Stimulated activated CD8-positive, alpha-beta memory T cell treated with anti-CD3 and anti-CD28 coated beads, Interleukin-12 subunit alpha, Interleukin-12 subunit beta, amount 100 ng/mL, for 24 hours (primary cell): Measurements from ENCODE around the gene EXOC6B.

Experiments used
- DNase-seq: peaks from one replicate; pipeline ENCODE4 v3.0.0-alpha.2; 2020; ENCODE audit errors: extremely low read depth

EXOC6B gene

DNA sequence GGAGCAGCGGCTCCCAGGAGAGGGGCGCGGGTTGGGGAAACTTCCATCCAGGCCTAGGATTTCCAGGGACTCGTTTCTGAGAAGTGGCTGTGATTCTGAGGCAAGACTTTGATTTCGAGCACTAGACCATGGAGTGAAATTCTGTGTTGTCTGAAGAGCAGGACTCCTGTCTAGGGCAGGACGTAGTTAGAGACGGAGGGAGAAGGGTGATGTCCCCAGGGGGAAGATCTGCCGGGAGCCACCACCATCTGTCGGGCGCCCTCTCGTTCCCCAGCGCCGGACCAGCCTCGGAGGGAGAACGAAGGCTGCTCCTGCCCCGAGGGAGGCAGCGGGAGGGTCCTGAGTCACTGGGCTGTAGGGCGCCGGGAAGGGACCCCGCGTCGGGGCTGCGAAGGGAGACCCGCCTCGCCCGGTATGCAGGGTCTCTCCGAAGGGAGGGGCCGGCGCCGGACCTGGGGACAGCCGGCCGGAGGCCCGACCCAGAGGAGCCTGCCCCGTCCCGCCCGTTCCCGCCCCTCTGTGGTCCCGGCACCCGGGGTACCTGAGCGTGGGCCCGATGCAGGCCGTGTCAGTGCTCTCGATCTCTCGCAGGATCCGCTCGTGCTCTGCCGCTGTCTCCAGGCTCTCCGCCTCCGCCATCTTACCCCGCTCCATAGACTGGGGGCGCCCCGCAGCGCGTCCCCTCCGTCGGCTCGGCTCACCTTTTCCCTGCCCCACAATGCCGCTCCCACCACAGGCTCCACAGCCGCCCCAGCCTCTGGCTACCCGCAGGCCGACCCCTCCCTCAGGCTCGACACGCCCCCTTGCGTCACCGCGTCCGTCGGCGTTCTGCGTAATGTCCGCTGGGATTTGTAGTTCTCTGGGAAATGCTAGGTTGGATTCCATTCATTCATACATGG, at the start of gene EXOC6B:
Gene EXOC6B (minus strand): TSS at position 777 of the 899 bp plus-strand sequence.
- peak; percentile 72 for DNase-seq

DNA sequence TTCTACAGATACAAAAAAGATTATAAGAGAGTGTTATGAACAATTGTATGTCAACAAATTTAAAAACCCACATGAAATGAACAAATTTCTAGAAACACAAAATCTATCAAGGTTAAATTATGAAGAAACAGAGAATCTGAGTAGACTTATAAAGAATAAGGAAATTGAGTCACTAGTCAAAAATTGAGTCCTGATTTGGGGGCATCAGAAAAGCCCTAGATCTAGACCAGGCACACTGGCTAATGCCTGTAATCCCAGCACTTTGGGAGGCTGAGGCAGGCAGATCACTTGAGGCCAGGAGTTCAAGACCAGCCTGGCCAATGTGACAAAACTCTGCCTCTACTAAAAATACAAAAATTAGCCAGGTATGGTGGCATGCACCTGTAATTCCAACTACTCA, 46.0 kb upstream of the EXOC6B start:
- DNase-seq = no peak

DNA sequence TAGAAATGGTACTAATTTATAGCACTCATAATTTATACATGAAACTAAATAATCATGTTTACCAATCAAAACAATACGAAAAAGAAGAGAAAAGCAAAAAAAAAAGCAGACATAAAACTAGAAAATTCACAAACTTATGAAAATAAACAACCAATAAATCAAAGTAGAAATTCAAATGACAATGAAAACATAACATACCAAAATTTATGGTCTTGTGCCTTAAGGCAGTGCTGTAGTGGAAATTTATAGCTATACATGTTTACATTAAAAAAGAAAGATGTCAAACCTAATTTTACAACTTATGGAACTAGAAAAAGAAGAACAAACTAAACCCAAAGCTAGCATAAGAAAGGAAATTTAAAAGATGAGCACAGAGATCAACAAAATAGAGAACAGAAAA, 45.2 kb upstream of the EXOC6B start:
- DNase-seq = no peak

DNA sequence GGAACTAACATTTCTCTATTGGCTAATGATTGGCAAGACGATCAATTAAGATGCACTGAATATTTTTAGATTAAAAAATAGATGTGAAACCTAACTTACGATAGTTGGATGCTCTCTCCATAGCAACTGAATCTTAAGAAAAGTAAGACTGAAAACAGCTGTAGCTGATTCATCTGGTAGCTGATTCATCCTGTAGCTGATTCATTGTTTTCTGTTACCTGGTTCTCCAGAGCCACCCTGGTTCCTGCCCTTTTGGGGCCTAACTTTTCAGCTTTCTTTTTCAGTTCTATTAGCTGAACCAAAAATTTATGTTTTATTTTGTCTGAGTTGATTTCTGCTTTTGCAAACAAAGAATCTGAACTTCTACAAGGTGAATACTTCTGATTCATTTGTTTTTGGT, 38.7 kb upstream of the EXOC6B start:
- DNase-seq = no peak

DNA sequence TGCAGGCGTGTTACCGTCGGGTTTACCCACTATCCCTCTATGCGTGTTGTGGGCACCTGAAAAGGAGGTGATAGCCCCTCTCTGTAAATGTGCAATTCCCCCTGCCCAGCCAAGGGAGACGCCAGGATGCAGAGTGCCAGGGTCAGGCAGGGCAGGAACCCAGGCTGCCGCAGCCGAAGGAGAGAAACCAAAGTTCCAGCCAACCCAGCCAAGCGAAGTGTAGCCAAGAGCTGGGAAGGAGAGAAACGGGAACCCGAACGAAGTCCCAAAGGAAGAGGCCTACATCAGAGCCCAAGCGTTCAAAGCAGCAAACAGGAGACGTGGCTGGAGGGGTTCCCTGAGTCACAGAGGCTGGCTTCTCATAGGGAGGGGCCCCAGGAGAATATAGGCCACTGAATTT, 37.2 kb upstream of the EXOC6B start:
- no peak for DNase-seq

DNA sequence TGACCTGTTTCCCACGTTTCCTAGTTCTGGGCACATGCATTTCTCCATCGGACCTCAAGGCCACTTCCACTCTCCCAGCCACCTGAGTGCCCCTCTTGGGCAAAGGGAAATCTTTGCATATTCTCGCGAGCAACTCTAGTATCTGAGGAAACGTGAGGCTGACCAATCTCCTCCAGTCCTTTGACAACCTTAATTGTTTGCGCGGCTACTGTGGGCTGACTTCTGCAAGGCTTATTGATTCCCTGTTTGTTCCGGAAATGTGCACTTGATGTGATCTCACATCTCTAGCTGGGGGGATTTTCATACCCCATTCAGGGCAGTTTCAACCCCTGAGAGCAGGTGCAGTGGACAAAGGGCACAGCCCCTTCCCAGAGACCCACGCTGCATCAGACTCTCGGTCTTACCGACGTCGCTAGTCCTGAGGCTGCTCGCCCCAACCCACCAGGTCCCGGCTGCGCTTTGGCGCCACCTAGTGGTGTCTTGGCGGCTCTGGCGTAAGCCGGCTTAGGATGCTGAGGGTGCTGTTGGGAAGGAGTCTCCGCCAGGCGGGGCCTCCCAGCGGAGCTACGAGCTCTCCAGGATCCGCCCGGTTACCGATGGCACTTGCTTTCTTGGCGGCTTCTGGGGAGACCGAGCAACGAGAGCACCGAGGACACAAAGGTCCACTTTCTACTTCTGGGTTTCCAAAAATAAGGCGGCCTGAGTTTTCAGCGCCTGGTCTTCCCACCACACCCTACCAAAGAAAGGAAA, 36.6 kb upstream of the EXOC6B start:
- peak; percentile 56 for DNase-seq

DNA sequence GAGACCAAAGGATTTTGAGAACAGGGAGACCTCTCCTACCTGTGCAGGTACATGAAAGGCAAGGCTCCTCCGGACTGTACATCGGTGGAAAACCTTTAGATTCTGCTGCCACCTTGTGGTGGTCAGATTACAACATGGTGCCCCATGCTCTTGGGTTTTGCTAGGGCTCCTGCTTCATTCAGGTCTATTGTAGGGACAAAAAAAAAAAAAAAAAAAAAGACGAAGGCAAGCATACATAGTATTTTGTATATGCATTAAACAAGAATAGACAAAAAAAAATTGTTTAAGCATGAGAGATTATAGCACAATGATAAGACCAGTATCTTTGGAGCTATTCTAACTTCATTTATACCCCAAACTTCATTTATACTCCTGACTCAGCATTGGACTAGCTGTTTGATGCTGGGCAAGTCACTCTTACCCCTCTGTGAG, 34.0 kb upstream of the EXOC6B start:
- no peak for DNase-seq

DNA sequence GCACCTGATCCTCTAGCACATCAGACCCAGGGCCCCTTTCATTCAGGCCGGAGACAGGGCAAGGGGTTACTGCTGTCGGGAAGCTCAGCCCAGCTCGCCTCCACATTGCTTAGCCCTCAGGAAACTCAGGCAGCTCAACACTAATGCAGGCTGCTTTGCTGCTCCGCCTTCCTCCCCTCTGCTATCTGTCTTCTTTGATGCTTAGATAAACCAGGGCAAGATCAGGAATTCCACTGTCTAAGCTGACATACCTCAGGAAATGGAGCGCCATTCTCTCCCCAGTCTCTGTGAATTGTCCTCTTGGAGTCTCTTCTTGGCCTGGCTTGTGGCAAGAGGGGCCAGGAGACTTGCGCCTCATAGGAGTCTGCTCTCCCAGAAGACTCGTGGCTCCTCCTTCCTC, 25.5 kb upstream of the EXOC6B start:
- DNase-seq = no peak

DNA sequence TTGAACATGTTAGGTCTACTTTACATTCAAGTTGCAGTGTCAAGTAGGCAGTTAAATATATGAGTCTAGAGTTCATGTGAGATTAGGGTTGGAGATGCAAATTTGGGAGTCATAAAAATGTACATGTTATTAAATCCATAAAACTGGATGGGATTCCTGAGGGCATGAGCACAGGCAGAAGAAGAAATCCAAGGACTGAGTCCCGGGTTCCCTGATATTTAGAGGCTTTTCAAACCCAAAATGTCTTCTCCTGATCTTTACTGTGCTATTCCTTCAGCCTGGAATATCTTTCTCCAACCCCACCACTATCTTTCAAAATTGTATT, 23.3 kb upstream of the EXOC6B start:
- DNase-seq = no peak

DNA sequence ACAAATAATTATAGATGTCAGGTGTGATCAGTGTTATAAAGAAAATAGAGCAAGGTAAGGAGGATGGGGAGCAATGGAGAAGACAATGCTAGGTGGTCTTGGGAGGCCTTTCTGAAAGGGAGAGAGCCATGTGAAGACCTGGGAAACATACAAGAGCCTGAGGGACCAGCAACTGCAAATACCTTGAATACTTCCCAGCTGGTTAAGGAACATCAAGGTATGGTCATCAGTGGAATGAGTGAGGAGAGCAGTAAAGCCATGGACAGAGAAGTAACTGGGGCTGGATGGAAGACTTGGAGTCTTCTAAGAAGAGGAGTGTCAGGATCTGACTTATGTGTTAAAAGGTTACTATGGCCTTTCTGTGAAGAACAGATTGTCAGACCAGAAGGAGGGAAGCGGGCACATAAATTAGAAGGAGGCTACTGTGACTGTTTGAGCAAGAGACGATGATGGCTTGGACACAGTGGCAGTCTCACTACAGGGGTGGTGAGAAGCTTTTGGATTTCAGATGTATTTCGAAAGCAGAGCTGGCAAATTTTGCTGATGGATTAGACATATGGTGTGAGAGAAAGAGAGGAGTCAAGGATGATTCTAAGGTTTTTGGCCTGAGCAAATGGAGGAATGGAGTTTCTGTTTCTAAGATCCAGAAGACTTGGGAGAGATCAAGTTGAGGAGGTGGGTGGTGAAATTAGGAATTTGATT, 22.8 kb upstream of the EXOC6B start:
- no peak for DNase-seq

DNA sequence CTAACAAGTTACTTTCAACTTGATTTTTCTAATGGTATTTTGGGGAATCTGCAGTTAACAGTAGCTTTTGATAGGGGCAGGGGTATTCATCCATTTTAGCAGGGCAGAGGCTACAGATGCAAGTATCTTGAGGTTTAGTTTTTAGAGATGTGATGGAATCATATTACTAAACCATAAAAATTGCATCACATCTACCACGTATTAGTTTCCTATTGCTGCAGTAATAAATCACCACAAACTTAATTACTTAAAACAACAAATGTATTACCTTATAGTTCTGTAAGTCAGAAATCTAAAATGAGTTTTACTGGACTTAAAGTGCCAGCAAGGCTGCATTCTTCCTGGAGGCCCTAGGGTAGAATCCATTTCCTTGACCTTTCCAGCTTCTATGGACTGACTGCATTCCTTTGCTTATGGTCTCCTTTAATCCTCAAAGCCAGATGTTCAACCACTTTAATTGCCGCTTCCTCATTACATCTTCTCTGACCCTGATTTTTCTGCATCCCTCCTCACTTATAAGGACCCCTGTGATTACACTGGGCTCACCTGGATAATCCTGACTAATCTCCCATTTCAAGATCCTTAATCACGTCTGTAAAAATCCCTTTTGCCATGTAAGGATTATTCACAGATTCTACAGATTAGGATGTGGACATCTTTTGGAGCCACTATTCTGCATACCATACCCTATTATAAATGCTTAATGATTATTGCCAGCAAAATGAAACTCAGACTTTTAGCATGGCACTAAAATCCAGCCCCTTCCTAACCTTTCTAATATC, 21.9 kb upstream of the EXOC6B start:
- DNase-seq = no peak

DNA sequence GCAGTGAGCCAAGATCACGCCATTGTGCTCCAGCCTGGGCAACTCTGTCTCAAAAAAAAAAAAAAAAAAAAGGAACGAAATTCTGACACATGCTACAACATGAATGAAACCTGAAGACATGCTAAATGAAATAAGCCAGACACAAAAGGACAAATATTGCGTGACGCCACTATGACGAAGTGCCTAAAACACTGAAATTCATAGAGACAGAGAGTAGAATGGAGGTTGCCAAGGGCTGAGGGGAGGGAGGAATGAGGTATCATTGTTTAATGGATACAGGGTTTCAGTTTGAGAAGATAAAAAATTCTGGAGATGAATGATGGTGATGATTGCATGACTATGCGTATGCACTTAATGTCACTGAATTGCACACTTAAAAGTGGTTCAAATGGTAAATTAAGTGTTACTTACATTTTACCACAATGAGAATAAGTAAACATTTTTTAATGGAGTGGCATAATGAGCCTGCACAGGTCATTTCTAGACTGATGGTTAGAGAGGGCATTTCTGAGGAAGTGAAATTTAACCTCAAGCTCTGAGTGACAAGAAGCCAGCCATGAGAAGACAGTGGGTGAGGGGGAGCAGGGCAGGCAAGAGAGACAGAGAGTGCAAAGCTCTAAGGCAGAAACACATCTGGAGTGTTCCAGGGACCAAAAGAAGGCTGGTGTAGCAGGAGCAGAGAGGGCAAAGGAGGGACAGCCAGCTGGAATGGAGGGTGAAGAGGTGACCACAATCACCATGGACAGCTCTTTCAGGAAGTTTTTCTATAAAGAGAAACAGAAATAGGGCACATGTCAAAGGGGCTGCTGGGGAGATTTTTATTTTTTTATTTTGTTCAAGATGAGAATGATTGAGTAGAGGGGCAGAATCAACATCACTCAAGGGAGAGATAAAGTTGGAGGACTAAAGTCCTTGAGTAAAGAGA, 20.6 kb upstream of the EXOC6B start:
- no peak for DNase-seq

DNA sequence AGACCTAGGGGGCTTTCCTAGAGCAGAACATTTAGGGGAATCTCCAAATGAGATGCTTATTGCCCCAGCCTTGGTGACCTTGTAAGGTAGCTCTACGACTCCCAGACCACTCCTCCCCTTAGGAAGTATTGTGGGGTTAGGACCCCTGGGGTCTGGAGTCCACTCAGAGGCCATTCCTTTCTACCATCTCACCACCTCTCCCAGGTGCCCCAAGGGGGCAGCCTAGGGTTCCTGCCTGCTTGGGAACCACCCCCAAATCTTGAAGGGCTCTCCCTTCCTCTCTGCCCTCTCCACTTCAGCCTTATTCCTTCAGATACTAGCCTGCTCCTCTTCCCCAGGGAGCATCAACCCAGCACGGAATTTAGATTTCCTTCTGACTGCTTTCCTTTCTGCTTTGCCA, 17.5 kb upstream of the EXOC6B start:
- DNase-seq = no peak

DNA sequence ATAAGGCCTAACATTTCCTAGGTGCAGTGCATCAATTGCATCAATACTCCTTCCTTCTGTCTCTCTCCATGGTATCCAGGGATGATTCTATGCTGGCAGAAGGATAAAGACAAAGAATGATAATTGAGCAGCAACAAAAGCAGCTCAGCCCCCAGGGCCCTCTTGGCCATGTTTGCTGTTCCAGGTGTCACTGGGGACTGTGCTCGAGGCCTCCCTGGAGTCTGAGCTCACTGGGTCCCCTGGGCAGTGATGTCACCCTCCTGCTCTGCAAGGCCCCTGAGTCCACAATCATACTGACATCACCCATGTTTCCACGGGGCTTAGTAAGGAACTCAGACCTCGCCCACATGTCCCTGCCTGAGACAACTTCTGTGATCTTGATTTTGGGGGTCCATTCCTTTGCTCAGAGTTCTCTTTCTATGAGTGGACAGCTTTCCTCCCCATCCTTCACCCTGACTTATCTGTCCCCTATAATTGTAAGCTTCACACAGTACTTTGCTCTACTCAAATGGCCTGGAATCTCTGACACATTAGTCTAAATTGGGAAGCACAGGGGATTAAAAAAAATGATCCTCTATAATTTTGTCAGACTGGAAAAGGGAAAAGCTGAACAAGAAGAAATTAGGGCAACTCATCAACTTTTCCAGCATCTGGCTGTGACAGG, 15.8 kb upstream of the EXOC6B start:
- no peak for DNase-seq

DNA sequence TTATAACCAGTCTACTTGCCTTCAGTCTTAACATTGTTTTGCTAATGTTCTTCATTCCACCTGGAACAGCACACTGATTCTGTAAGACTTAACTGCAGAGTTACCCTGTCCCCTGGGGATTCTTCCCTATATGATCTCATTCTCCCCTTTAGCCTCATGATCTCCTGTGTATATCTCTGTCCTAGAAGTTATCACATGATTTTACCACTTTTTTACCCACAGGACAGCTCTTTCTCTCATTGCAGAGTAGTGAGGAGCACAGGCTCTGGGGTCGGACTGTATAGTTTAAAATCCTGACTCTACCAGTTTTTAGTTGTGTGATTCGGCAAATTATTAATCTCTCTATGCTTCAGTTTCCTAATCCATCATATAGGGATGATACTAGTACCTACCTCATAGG, 14.2 kb upstream of the EXOC6B start:
- no peak for DNase-seq

DNA sequence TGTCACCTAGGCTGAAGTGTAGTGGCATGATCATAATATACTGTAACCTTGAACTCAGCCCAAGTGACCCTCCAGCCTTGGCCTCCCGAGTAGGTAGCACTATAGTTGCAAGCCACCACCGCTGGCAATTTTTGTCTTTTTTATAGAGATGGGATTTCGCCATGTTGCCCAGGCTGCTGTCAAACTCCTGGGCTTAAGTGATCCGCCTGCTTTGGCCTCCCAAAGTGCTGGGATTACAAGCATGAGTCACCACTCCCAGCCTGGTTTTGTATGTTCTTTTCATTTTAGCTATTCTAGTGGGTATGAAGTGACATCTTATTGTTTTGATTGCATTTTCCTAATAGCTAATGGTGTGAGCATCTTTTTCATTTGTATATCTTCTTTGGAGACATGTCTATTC, 11.3 kb upstream of the EXOC6B start:
- DNase-seq = no peak

DNA sequence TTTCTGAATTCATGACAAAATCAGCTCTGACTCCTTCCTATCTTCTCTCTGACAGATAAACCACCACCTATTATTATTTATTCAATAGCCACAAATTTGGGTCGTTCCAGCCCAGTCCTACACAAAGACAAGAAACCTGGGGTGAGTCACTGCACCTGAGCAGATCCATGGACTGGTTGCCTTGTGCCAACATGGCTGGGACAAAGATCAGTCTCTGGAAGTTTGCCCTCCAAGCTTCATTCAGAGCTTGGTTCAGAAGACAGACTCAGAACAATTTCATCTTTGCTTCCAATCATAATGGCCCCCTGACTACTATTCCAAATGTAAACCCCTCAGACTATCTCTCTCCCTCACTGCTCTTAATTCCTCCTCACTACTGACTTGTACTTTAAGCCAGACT, 9.6 kb upstream of the EXOC6B start:
- no peak for DNase-seq

DNA sequence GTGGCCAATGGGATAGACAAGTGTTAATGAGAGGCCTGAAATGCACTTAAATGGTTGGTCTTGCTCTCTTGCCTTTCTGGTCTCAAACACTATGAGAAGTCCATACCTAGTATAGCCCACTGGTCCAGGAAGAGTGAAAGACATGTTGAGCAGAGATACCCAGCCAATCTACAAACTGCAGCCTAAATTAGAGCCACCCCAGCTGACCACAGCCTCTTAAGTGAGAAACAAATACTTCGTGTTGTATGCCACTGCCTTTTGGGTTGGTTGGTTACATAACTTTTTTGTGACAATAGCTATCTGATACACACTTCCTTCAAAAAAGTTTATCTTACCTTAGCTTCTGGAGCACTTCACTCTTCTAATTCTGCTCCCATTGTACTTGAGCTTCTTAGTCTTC, 8.8 kb upstream of the EXOC6B start:
- DNase-seq = no peak

DNA sequence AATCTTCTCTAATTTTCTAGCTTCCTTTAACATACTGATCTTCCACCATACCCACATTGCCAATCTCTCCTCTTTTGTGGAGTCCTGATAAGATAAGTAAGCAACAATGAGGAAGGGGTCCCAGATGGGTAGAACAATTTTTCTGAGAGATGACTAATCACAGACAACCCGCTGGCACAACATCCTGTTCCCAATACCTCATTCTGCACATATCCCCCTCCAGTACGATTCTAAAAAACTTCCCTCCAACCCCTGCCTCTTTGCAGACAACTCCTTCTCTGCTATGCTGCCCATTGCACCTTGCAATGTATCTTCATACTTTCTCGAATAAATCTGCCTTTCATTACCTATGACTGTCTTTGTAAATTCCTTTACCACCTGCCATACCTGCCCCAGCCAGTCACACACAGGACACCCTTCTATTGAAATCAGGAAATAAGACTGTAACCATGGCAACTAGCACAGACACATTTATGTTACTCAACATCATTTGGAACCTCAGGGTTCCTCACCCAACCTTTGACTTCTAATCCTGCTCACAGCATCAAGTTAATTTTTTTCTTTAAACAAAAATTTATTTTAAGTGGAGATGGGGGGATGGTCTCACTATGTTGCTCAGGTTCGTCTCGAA, 7.4 kb upstream of the EXOC6B start:
- DNase-seq = no peak

DNA sequence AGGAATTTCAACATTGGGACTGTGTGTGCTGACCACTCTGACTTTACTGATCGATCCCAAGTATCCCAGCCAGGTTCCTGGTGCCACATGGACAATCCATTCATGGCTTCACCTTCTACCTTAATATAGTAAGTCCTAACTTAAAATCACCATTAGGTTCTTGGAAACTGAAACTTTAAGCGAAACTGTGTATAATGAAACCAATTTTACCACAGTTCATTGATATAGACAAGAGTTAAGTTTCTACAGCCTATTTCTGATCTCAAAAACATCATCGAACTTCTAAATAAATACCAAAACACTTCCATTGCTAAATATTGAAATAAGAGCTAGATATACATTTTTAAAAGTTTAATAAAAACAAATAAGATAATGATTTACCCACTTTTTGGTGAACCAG, 4.4 kb upstream of the EXOC6B start:
- no peak for DNase-seq
